Gastrocnemius medialis (tissue), 4 donors: ENCODE data around the gene CPHXL. TPM values are rescaled to one million over a fixed set of nuclear protein-coding genes. Genes with fewer than 3 reads are reported as not detected.

Experiments used
- ATAC-seq, 2 donors: fragments of 150-250 bp; one replicate each; pipeline ENCODE4 v1.9.1; 2016
- DNase-seq, 2 donors: peaks; one replicate each; pipeline ENCODE4 v3.0.0-alpha.2; 2019
- H3K27ac ChIP-seq, 4 donors: fragments of 200-600 bp; sonication (generic); 1 replicate in 1 of 4; 2 replicates in 3 of 4; pipeline ENCODE4 v1.5.1; 2016 to 2018; ENCODE audit warnings: mild to moderate bottlenecking in 2 of 4, moderate library complexity in 1 of 4
- H3K27me3 ChIP-seq, 3 donors: fragments of 200-600 bp; sonication (generic) in 2 of 3; 1 replicate in 1 of 3; 2 replicates in 2 of 3; pipeline versions ENCODE4 v1.5.1 to v1.6.0; 2016 to 2019; ENCODE audit warnings: mild to moderate bottlenecking in 1 of 3, moderate library complexity in 1 of 3
- H3K36me3 ChIP-seq, 2 donors: fragments of 200-600 bp; sonication (generic) in 1 of 2; one replicate each; pipeline ENCODE4 v1.5.1; 2017 to 2018
- H3K4me1 ChIP-seq, 2 donors: fragments of 200-600 bp; sonication (generic) in 1 of 2; one replicate each; pipeline ENCODE4 v1.5.1; 2016 to 2017; ENCODE audit warnings: mild to moderate bottlenecking in 2 of 2
- H3K4me3 ChIP-seq, 4 donors: fragments of 200-600 bp; sonication (generic) in 3 of 4; 1 replicate in 1 of 4; 2 replicates in 3 of 4; pipeline ENCODE4 v1.5.1; 2016 to 2019; ENCODE audit warnings: mild to moderate bottlenecking in 2 of 4
- H3K9me3 ChIP-seq, 3 donors: fragments of 200-600 bp; sonication (generic) in 2 of 3; 1 replicate in 1 of 3; 2 replicates in 2 of 3; pipeline ENCODE4 v1.5.1; 2016 to 2019
- POLR2A ChIP-seq, 2 donors: fragments of 450-650 bp; IDR thresholded peaks; one replicate each; pipeline ENCODE4 v1.6.1; 2017; ENCODE audit warnings: antibody characterized with exemption in 2 of 2, mild to moderate bottlenecking in 2 of 2, moderate library complexity in 2 of 2
- in situ Hi-C, 4 donors: fragments of 200-750 bp; cut with MboI; loops; one replicate each; pipeline versions ENCODE4 v1.15.0 to v1.8.0; 2017; ENCODE audit warnings: low sequenced_read_pairs in 4 of 4
- intact Hi-C: fragments of 100-400 bp; cut with DNase I; formaldehyde crosslinking; loops from one replicate; pipeline ENCODE4 v1.15.1; 2023; ENCODE audit warnings: low total_unique reads
- total RNA-seq, 4 donors: library from RNA; depleted of rRNA; stranded (reverse); fragments of >200 nt; gene quantifications; one replicate each; pipeline versions ENCODE4 v1.1.0 to v1.2.3, GENCODE V29; 2016
- TF ChIP-seq, protein P1 (sequence below), 5 experiments: fragments of 450-650 bp in 3 of 5; fragments of 200-600 bp in 2 of 5; sonication (generic) in 2 of 5; IDR thresholded peaks in 4 of 5; conservative IDR thresholded peaks in 1 of 5; 1 replicate in 4 of 5; 2 replicates in 1 of 5; pipeline ENCODE4 v1.5.1; 2016 to 2019; ENCODE audit warnings: antibody characterized with exemption in 5 of 5, mild to moderate bottlenecking in 3 of 5, moderate library complexity in 3 of 5

CPHXL gene
- total RNA-seq, 4 donors from 2014 or later = not detected

DNA sequence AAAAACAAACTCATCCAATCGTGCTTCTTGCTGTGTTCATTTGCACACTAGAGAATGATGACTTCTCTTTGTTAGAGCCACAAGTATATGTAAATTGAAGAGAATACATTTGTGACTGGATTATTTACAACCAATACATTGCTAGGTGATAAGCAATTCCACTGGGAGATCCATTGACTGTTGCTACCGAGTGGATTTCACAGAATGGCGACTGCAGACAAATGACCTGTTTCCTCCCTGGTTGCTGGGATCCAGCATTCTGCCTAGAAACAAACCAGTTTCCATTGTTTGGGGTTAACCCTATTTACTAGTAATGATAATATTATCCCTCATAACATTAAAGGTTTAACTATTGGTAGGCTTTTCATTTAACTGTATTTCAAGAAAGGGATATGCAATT is 36.9 kb upstream of the CPHXL start:
- Histone ChIP-seq H3K4me3 (no peak overlapping the region), H3K36me3 (no peaks in the 10 kb centered on the region), H3K9me3 (no peaks in the 10 kb centered on the region), H3K4me1 (no peaks in the 10 kb centered on the region), H3K27me3 (no peaks in the 10 kb centered on the region), H3K27ac (no peak overlapping the region)
- DNase-seq (no peak), ATAC-seq (no peak)
- intact Hi-C loops = loop anchor here (5.0 kb wide), 1 partner anchor 291 kb away; no protein-coding TSS in a partner anchor
- in situ Hi-C loops = loop anchor here in 3 of 4 donors (5.0 to 25.0 kb wide), 4 partner anchors 288 to 576 kb away; partner anchors contain the start of genes CTRB1 (in 1 of the 3) and CTRB2 (in 1 of the 3)
- TF ChIP-seq, protein P1, sequence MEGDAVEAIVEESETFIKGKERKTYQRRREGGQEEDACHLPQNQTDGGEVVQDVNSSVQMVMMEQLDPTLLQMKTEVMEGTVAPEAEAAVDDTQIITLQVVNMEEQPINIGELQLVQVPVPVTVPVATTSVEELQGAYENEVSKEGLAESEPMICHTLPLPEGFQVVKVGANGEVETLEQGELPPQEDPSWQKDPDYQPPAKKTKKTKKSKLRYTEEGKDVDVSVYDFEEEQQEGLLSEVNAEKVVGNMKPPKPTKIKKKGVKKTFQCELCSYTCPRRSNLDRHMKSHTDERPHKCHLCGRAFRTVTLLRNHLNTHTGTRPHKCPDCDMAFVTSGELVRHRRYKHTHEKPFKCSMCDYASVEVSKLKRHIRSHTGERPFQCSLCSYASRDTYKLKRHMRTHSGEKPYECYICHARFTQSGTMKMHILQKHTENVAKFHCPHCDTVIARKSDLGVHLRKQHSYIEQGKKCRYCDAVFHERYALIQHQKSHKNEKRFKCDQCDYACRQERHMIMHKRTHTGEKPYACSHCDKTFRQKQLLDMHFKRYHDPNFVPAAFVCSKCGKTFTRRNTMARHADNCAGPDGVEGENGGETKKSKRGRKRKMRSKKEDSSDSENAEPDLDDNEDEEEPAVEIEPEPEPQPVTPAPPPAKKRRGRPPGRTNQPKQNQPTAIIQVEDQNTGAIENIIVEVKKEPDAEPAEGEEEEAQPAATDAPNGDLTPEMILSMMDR (IDR thresholded peaks at IDR 0.05 in 4 of 5, conservative IDR thresholded peaks at IDR 0.05 in 1 of 5) = no peak

DNA sequence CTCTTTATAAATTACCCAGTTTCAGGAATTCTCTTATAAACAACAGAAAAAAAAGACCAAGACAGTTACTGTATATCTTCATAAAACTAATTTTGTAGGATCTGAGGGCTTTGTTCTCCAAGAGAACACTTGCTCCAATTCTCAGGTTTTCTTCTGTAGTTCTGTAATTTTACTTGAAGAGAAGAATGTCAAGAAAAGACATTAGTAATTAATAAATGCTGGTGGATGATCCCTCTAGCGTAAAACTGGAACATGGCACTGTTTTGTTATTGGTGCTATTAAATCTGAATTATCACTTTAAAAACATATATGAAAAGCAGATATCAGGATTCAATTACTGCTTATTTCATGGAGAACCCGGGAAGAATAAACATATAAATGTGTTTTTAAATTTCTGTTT is 36.5 kb upstream of the CPHXL start:
- Histone ChIP-seq H3K9me3 (no peaks in the 10 kb centered on the region), H3K27me3 (no peaks in the 10 kb centered on the region), H3K27ac (no peak overlapping the region), H3K36me3 (no peaks in the 10 kb centered on the region), H3K4me3 (no peak overlapping the region), H3K4me1 (no peaks in the 10 kb centered on the region)
- DNase-seq (no peak), ATAC-seq (no peak)
- intact Hi-C loops (loop anchor here (5.0 kb wide), 1 partner anchor 290 kb away; no protein-coding TSS in a partner anchor), in situ Hi-C loops (loop anchor here in 3 of 4 donors (5.0 to 25.0 kb wide), 4 partner anchors 288 to 575 kb away; partner anchors contain the start of genes CTRB1 (in 1 of the 3) and CTRB2 (in 1 of the 3))
- TF ChIP-seq, protein P1 (IDR thresholded peaks at IDR 0.05 in 4 of 5, conservative IDR thresholded peaks at IDR 0.05 in 1 of 5) = no peak
- TF ChIP-seq POLR2A (IDR thresholded peaks at IDR 0.05) = no peak

DNA sequence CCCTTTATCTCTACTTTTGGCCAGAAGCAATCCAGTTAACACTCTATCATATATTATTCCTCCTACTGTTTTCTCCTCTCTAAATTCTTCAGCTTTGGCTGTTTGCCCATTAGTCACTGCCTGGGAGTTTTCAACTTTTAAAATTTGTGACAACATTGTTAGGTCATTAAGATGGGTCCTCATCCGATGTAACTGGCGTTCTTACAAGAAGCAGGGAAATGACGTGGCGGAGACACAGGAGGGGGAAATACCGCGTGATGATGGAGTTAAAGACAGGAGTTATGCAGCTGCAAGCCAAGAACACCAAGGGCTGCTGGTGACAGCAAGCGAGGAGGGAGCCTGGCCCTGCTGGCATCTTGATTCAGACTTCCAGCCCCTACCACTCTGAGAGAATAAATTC is 34.8 kb upstream of the CPHXL start:
- Histone ChIP-seq H3K27ac (no peak overlapping the region), H3K4me1 (no peaks in the 10 kb centered on the region), H3K36me3 (no peaks in the 10 kb centered on the region), H3K4me3 (no peak overlapping the region), H3K9me3 (no peaks in the 10 kb centered on the region), H3K27me3 (no peaks in the 10 kb centered on the region)
- ATAC-seq (no peak), DNase-seq (no peak)
- TF ChIP-seq POLR2A (IDR thresholded peaks at IDR 0.05) = no peak
- TF ChIP-seq, protein P1 (IDR thresholded peaks at IDR 0.05 in 4 of 5, conservative IDR thresholded peaks at IDR 0.05 in 1 of 5) = no peak
- in situ Hi-C loops (loop anchor here in 3 of 4 donors (5.0 to 25.0 kb wide), 4 partner anchors 286 to 574 kb away; partner anchors contain the start of genes CTRB1 (in 1 of the 3) and CTRB2 (in 1 of the 3)), intact Hi-C loops (loop anchor here (5.0 kb wide), 1 partner anchor 289 kb away; no protein-coding TSS in a partner anchor)

DNA sequence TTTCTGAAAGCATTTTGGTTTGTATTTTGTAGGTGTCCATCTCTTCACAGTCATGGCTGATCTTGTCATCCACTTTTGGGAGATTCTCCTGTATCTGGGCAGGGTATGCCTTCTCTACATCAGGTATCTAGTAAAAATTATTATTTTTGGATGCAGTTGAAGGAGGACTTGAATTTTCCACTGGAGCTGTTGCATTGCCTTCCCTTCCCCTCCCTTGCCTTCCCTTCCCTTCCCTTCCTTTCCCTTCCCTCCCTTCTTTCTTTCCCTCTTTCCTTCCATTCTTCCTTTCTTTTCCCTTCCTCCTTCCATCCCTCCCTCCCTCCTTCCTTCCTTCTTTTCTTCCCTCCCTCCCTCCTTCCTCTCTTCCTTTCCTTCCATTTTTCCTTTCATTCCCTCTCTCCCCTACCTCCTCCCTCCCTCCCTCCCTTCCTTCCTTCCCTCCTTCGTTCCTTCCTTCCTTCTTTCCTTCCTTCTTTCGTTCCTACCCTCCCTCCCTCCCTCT is 33.8 kb upstream of the CPHXL start:
- intact Hi-C loops = loop anchor here (5.0 kb wide), 1 partner anchor 288 kb away; no protein-coding TSS in a partner anchor
- no peak for TF ChIP-seq POLR2A (IDR thresholded peaks at IDR 0.05)
- TF ChIP-seq, protein P1 (IDR thresholded peaks at IDR 0.05 in 4 of 5, conservative IDR thresholded peaks at IDR 0.05 in 1 of 5) = no peak
- H3K36me3 ChIP-seq = no peaks in the 10 kb centered on the region
- no peak overlapping the region for H3K27ac ChIP-seq
- no peaks in the 10 kb centered on the region for H3K4me1 ChIP-seq
- no peaks in the 10 kb centered on the region for H3K9me3 ChIP-seq
- in situ Hi-C loops = loop anchor here in 3 of 4 donors (5.0 to 25.0 kb wide), 4 partner anchors 285 to 573 kb away; partner anchors contain the start of genes CTRB1 (in 1 of the 3) and CTRB2 (in 1 of the 3)
- no peak overlapping the region for H3K4me3 ChIP-seq
- H3K27me3 ChIP-seq = no peaks in the 10 kb centered on the region
- DNase-seq (no peak), ATAC-seq (no peak)
